Activated CD8-positive, alpha-beta memory T cell treated with anti-CD3 and anti-CD28 coated beads for 1 hour (primary cell): ENCODE data around the gene RNF19B.

Experiments
- DNase-seq, 2 donors: peaks; one replicate each; pipeline ENCODE4 v3.0.0-alpha.2; 2020; ENCODE audit warnings: low read depth in 1 of 2; ENCODE audit errors: extremely low read depth in 1 of 2

RNF19B gene

DNA sequence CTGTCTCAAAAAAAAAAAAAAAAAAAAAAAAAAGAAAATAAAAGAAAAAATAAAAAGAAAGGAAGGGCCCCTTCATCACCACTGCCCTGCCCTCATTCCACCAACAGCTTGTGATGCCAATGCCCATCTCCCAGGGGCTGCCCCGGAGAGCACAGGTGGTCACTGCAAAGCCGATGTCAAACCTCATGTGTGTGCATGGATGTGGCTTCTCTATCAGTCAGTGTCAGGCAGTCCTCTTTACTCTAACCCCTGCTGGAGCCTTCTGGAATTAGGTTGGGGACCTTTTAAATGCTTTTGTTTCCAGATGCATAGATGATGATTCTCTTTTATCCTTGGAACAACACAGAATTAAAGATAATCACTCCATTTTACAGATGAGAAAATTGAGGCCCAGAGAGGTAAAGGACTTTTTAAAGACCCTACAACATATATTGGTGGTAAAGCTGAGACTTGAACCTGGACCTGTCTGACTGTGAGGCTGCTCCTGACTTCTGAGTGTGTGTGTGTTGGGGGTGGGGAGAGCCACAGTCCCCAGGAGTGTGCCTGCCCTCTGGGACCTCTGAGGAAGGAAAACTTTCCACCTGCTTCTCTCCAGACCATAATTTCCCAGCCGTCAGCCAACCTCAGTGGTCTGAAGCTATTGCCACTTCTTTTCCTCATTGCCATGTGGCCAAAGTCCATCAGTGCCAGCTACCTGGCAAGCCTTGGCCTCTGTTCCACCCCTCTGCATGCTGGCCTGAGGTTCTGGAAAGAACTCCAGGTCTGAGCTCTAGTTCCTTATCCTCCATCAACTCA lies 60.4 kb downstream of the RNF19B start:
- DNase-seq = no peak

DNA sequence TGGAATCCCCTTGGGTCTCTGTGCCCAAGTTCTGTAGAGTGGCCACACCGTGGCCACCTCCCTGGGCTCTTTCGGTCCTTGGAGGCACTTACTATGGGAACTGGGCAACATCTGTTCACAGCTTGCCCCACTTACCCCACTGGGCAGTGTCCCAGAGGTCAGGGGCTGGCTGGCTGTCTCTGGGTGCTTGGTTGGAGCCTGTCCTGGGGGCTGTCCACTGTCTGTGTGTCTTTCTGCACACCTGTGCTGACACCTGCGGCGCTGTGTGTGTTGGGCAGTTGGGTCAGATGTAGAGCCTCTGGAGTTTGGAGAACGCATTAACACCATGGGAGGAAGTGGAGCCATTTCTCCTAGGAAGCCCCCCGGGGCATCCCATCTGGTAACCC lies 62.1 kb downstream of the RNF19B start:
- DNase-seq = no peak

DNA sequence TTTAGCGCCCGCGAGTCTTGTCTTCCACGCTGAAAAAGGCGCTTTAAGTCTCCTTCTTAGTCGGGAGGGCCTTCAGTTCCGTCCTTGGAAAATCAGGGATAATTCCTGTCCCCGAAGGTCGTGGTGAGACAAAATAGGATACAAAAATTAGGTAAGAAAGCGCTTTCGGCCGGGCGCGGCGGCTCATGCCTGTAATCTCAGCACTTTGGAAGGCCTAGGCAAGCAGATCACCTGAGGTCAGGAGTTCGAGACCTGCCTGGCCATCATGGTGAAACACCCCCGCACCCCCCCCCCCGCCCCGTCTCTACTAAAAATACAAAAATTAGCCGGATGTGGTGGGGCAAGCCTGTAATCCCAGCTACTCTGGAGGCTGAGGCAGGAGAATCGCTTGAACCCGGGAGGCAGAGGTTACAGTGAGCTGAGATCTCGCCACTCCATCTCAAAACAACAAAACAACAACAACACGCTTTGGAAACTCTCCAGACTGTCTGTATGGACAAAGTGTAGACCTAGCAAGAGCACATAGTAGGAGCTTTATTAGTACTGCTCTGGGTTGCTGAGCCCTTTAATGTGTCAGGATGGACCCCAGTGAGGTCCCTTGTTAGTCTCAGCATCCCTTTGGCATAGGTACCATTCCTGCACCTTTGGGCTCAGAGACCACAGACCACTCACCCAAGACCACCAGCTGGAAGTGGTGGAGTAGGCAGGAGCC lies 62.6 kb downstream of the RNF19B start:
- no peak for DNase-seq

DNA sequence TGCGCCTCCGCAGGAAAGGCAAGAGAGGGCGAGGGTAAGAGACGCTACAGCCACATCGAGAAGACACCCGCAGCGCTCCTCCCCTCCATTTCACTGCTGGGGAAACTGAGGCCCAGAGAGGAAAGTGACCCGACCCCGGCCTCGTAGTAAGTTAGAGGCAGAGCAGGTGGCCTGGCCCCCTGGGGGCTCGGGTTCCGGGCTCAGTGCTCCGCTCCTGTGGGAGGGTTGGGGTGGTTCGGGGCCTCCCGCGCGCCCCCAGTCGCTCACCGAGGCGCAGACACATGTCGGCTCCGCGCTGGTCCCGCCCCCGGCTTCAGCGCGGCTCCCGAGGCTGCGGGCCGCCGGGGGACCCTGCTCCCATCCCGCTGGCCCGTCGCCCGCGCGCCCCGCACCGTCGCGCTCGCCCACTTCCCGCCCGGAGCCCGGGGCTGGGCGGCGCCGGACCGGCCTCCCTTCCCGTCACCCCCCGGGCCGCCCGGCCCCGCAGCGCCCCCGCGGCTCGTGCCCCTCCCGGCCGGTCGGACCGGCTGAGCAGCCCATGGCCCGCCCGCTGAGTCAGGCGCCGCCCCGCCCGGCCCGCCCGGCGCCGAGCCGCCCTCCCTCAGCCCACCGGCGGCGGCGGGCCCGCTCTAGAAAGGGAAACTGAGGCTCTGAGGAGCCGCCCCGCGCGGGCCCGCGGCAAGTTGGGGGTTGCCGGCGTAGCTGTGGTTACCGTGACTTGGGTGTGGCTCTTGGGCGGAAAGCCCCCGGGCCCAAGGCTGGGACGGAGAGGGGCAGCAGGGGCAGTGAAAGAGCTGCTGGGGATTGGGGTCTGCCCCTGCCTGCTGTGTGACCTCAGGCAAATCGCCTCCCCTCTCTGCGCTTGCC lies 63.4 kb downstream of the RNF19B start, which contains the start of gene TMEM54:
Gene TMEM54, minus strand, starts transcription at position 434 of the 867 bp plus-strand sequence. Its CDS starts 151 bp downstream, at position 283.
- no peak for DNase-seq

DNA sequence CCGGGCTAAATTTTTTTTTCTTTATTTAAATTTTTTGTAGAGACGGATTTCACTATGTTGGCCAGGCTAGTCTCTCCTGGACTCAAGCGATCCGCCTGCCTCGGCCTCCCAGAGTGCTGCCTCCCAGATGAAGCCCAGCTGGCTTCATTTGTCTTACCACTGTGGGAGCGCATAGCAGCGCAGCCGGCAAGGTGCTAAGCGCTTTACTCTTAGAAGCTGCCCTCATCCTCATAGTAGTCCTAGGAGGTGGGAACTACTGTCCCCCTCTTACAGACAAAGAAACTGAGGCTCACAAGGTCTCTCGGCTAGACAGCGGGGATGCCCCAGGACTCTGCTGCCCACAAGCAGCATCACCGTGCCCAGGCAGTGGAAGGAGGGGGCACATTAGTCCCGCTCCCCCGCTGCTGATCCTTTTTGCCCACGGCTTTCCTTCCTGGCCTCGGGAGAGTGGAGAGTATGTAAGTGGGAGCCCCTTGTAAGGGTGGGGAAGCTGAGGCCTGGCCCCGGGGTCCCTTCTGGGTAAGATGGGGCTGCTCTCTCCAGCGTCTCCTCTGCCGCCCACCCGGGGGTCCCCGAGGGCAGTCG lies 64.1 kb downstream of the RNF19B start:
- no peak for DNase-seq

DNA sequence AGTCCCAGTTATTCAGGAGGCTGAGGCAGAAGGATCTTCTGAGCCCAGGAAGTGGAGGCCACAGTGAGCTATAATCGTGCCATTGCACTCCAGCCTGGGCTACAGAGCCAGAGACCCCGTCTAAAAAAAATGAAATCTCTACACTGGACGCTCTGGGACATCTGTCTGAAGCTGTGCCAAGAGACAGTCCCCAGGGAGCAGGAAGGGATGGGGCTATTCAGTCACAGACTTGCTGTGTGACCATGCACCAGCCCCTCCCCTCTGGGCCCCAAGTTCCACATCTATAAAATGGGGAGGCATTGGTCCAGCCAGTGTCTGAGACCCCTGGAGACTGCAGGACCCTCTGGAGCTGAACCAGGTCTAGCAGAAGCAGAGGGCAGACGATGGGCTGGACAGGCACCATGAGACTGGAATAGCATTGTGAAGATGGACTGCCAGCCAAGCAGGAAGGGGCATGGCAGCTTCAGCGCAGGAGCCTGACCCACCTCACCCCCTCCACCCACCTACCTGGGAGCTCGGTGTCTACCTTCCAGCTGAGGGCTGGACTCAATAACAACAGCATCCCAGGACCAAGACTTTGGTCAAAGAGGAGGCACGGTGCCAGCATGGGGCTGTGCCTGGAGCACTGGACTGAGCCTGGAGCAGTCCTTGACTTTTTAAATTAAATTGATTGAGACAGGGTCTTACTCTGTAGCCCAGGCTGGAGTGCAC lies 64.9 kb downstream of the RNF19B start:
- DNase-seq = no peak

DNA sequence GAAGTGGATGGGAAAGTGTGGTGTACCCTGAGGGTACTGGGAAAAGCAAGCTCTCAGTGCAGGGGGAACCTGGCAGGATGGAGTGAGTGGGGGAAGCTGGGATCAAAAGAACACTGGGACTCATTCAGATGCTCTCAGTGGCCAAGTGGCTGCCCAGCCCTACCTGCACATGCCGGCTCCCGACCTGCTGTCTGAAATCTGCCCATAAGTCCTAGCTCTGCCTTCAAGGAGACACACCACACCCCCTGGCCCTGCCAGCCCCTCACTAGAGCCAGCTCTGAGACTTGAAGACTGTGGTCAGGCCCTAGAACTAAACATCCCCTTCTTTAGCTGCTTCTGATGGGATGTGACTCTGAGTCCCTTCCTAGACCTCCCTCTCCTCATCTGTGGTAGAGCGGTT lies 65.7 kb downstream of the RNF19B start:
- no peak for DNase-seq

DNA sequence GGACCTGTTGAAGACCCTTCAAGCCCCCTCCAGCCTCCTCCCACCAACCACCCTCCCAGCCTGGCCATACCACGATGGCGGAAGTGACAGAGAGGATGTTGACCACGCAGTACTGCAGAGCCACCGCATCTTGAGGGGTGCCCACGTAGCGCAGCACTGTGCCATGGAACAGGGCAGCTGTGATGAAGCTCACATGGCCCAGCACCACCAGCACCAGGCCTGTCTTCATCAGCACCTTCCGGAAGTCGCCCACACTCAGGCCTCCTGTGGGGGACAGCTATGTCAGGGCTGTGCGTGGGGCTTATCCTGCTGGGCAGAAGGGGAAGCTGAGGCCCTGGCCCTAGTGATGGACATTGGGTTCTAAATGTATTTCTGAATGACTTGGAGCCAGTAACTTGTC lies 66.6 kb downstream of the RNF19B start:
- no peak for DNase-seq

DNA sequence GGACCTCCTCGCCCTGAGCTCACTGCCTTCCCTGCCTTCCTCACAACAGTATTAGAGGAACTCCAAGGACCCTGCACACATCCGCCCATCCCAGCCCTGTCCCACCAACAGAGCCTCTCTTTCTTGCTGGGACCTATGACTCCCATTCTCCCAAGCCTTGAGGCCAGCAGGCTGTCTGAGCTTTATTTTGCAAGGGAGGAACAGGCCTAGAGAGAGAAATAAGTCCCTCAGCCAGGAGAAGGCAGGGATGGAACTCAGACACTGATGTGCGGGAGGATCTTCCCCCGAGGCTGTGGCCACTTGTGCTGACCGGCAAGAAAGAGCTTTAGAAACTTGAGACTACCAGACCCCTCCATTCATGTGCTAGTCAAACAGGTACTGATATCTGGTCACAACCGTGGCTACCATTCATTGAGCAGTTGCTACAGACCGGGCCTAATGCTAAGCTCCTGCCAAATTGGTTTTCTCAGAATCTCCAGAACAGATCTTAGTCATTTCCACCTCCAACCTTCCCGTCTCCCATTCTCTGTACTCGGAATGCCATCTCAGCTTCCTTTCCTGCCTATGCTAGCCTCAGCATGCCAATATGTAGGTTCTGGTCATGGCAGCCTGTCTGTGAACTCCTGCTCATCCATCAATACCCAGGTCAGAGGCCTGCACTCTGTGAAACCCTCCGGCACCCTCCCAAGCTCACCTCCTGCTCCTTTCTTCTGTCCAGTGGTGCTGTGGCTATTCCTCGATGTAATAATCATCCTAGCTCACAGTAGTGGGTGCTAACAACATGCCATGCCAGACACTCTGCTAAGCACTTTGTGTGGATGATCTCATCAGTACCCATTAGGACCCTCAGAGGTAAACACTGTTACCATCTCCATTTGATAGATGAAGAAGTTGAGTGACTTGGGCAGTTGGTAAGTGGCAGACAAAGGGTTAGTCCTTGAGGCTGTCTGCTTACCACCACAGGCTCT lies 67.2 kb downstream of the RNF19B start:
- no peak for DNase-seq

DNA sequence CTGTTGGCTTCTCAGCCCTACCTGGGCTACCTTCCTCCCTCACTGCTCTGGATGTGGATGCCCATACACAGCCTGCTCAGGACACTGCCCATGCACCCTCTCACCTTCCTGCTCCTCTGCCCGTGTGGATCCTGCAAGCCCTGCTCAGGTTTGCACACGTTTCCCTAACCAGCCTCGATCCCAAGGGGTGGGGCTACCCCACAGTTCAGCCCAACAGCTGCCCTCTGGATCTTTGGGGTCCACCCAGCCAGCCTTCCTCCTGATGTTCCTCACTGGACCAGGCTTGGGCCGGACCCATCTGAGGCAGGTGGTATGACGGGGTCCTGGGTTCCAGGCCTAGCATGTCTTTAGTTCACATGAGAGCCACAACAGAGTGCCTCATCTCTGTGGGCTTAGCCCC lies 68.2 kb downstream of the RNF19B start:
- no peak for DNase-seq

DNA sequence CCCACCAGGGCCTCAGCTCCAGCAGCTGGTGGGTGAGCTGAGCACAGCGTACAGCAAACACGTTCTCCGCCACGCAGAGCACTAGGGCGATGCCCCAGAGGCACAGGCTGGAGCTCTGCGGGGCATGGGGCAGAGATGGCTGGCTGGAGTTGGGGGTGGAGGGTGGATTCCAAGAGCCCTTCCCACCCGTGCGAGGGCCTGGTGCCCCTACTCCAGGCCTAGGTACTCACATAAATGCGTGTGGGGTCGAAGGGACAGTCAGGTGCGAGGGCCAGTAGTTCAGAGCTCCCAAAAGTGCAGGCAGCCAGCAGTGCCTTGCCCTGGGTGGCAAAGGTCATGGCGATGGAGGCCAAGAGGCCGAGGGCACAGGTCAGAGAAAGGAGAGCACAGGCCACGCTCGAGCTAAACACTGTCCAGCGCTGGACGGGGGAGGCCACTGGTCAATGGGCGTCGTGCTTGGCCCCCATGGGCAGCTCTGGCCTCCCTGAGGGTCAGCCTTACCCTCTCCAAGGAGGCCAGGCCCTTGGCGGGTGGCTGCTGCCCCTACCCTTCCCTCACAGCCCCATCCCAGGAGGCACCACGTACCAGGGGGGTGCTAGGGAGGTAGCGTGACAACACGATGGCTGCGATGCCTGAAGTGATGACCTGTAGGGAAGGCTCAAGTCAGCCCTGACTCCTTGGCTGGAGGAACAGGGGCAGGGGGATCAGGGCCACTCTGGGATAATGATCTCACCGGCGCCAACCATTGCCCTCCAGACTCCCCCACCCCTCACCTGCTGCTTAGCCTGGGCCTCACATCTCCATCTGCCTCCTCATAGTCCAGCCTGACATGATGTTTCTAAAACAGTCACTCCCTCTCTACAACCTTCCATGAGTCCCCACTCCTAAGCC lies 69.0 kb downstream of the RNF19B start:
- no peak for DNase-seq

DNA sequence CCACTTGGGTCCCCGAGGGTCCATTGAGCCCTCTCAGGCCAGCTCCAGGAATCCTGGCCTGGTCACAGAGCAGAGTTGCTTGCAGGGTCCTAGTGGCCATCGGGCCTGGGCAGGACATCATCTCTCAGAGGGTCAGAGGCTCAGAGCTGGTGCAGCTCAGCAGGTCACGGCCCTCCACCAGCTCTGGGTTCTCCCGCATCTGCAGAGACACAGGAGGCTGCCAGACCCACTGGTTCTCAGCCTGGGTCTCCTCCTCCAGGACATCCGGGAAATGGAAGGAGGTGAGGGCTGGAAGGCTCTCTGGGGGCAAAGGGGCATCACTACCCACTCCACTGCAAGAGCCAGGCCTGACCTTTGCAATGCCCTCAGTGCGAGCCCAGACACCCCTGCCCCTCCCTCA lies 69.9 kb downstream of the RNF19B start:
- no peak for DNase-seq

DNA sequence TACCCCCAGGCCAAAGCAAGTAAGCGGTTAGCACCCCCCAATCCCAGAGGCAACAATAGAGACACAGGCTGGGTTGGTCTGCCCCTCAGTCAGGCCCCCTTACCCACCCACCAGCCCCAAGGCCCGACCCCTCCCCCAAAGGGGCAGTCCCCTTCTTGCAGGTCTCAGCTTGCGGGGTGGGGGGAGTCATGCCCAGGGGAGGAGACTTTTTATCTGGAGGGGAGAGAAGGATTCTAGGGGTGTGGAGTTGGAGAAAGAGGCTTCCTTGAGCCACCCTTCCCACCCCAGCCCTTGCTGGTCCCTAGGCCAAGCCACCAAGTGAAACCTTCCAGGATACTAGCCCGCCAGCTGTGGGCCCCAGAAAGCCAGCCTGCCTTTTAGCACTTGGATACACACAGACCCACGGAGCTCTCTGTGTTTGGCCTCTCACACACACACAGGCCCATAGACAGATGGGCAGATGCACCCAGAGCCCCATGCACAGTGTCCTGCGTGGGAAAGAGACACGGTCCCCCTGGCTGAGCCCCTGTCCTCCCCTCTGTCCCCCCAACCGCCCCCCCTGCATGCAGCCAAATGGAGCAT lies 70.5 kb downstream of the RNF19B start:
- no peak for DNase-seq

DNA sequence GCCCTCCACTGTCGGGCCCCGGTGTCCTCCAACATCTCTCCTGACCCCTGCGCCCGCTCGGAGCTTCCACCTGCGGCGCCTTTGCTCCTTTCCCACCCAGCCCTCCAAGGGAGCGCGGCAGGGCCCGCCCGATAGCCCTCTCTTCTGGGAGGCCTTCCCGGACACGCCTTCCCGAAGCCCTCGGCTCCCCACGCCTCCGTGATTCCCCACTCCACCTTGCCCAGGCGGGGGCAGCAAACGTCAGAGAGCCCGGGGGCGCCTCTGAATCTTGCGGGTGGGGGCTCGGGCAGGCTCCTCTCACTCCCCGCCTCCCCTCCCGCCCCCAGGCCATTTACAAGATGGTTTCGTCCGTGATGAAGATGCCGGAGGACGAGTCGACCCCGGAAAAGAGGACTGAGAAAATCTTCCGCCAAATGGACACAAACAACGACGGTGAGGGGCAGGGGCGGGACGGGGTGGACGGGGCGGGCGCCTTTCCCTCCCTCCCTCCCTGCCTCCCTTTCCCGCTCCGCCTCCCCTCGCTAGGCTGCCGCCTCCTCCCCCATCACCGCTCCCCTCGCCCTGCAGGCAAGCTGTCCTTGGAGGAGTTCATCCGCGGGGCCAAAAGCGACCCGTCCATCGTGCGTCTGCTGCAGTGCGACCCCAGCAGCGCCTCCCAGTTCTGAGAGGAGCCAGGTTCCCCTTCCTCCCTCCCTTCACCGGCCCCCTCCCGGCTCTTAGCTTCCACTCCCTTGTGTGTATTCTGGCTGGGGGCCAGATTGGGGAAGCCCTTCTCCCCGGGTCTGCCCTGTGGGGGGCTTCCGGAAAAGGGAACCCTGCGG lies 71.2 kb downstream of the RNF19B start:
- DNase-seq = no peak

DNA sequence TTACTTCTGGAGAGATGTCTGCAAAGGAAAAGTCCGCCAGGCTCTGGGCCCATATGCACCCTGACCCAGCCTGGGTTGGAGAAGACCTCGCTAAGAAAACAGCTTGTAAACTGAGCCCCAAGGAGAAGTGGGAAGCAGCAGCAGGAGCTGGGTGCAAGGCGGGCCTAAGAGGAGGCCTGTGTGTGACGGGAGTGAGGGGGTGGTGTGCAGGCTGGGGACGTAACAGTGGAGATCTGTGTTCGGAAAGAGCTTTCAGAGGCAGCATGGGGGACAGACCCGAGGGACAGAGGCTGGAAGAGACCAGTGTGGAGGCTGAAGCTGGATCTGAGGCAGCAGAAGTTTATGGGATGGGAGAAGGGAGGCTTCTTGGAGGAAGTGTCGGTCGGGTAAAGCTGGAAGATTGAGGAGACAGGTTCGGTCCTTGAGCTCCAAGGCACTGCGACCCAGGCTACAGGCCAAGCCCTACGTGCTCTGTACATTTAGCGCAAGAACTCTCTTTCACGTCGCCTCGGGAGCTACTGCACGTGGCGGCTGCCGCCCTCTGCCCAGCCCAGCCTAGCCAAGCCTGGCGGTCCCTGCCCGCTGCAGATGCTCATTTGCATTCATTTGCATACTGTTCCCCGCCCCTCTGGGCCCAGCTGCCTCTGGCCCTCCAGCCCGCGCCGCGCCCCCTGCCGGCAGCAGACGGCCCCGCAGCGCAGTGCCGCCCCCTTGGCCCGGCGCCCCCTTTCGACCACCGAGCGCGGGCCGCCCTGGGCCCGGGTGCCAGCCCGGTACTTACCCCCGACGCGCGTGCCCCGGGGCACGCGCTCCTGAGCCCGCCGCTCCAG lies 72.0 kb downstream of the RNF19B start:
- DNase-seq = no peak

DNA sequence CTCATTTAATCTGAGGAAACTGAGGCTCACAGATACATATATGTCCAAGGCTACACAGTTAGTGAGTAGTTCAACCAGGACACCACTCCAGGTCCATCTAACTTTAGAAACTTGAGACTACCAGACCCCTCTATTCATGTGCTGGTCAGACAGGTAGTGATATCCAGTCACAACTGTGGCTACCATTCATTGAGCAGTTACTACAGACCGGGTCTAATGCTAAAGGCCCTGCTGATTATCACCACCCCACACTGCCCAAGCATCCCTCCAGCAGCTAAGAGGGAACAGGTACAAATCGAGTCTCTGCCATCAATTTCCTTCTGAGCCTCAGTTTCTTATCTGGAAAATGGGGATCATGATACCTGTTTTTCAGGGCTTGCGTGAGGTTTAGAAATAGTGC lies 73.0 kb downstream of the RNF19B start:
- DNase-seq = no peak
